Endothelial cell of umbilical vein (primary cell): Measurements from ENCODE around the gene TMEM121. TPM values are rescaled to one million over a fixed set of nuclear protein-coding genes. Genes with fewer than 3 reads are reported as not detected.
"Not testable (repeated sequence)": the region's sequence is repeated elsewhere in the genome, so short reads cannot be mapped to it uniquely, and the experiment has no call there.

Experiments
- BruUV-seq: library from RNA; stranded (reverse); fragments of 400-500 nt; replicated peaks from 2 replicates; lab custom pipeline; 2021; lab: Mats Ljungman, UMichigan
- CTCF ChIA-PET: fragments of 300-600, 350-600 bp; sonication (Branson Sonifier 250); formaldehyde crosslinking; loops from one replicate; lab custom pipeline; 2021; ENCODE audit warnings: antibody characterized with exemption, inconsistent platforms; lab: Charles Lee
- POLR2A ChIA-PET: fragments of 300-600, 350-600 bp; sonication (Branson Sonifier 250); formaldehyde crosslinking; loops from one replicate; lab custom pipeline; 2021; ENCODE audit warnings: antibody characterized with exemption, inconsistent platforms; lab: Charles Lee
- DNase-seq: peaks from one replicate; pipeline ENCODE4 v3.0.0-alpha.2; 2011; ENCODE audit warnings: low read depth, low spot score
- FAIRE-seq: peaks from 2 replicates; lab custom pipeline; 2011; peaks lifted over from hg19 to GRCh38; lab: Jason Lieb, UNC
- H2AFZ ChIP-seq: 2 replicates; pipeline ENCODE4 v1.6.0; 2012; ENCODE audit warnings: low read depth, low read length, control low read depth, inconsistent platforms
- H3K27ac ChIP-seq: 2 replicates; pipeline ENCODE4 v1.5.1; 2011; ENCODE audit warnings: low read depth, mild to moderate bottlenecking, control low read depth, low read length, moderate library complexity; ENCODE audit not compliant: insufficient read depth
- H3K27me3 ChIP-seq, 2 experiments: 2 replicates each; pipeline versions ENCODE4 v1.6.0 to v1.6.1; 2011; ENCODE audit warnings: low read length in 2 of 2, mixed read lengths in 1 of 2; ENCODE audit not compliant: control insufficient read depth in 2 of 2, insufficient read depth in 2 of 2
- H3K36me3 ChIP-seq, 2 experiments: 2 replicates in 1 of 2; 3 replicates in 1 of 2; pipeline ENCODE4 v1.5.1; 2011; ENCODE audit warnings: low read length in 2 of 2, mild to moderate bottlenecking in 1 of 2, moderate library complexity in 1 of 2; ENCODE audit not compliant: control insufficient read depth in 2 of 2, insufficient read depth in 2 of 2; ENCODE audit errors: extremely low read depth in 1 of 2
- H3K4me1 ChIP-seq: 3 replicates; pipeline ENCODE4 v1.5.1; 2011; ENCODE audit warnings: mild to moderate bottlenecking, low read length; ENCODE audit not compliant: control insufficient read depth, insufficient read depth; ENCODE audit errors: extremely low read depth
- H3K4me2 ChIP-seq: 2 replicates; pipeline ENCODE4 v1.6.1; 2011; ENCODE audit warnings: low read length, control low read depth, mixed read lengths; ENCODE audit not compliant: insufficient read depth
- H3K4me3 ChIP-seq, 3 experiments: fragments of 200-600 bp in 1 of 3; sonication (generic), shearing (Covaris generic) in 1 of 3; replicated peaks in 1 of 3; 2 replicates each; pipeline ENCODE4 v1.5.1; 2011 to 2016; ENCODE audit warnings: control low read depth in 3 of 3, low read length in 3 of 3, mild to moderate bottlenecking in 2 of 3, inconsistent platforms in 1 of 3, low read depth in 1 of 3, moderate library complexity in 1 of 3; ENCODE audit not compliant: insufficient read depth in 1 of 3
- H3K79me2 ChIP-seq: 2 replicates; pipeline ENCODE4 v1.6.0; 2012; ENCODE audit warnings: low read length, inconsistent platforms; ENCODE audit not compliant: control insufficient read depth, insufficient read depth
- H3K9ac ChIP-seq: replicated peaks from 2 replicates; pipeline ENCODE3; 2011; ENCODE audit warnings: low read length, control low read depth; ENCODE audit not compliant: insufficient read depth; ENCODE audit errors: extremely low read depth
- H3K9me1 ChIP-seq: replicated peaks from 3 replicates; pipeline ENCODE4 v1.6.0; 2011; ENCODE audit warnings: mild to moderate bottlenecking, low read length; ENCODE audit not compliant: control insufficient read depth, insufficient read depth; ENCODE audit errors: extremely low read depth
- H3K9me3 ChIP-seq: replicated peaks from 2 replicates; pipeline ENCODE4 v1.5.1; 2012; ENCODE audit warnings: low read length, inconsistent platforms; ENCODE audit not compliant: control insufficient read depth, insufficient read depth
- H4K20me1 ChIP-seq: replicated peaks from 2 replicates; pipeline ENCODE3; 2011; ENCODE audit warnings: mild to moderate bottlenecking, low read length; ENCODE audit not compliant: control insufficient read depth, insufficient read depth; ENCODE audit errors: extremely low read depth
- POLR2AphosphoS5 ChIP-seq: IDR thresholded peaks from 2 replicates; pipeline ENCODE4 v1.6.1; 2012; ENCODE audit warnings: low read depth, mild to moderate bottlenecking, control low read depth, low read length, moderate library complexity; ENCODE audit not compliant: insufficient read depth
- dilution Hi-C: fragments of 300-500 bp; cut with MboI; formaldehyde crosslinking; loops from one replicate; pipeline ENCODE4 v1.15.0; 2019; ENCODE audit warnings: low sequenced_read_pairs; ENCODE audit not compliant: extremely low pct_ligation_motif_present
- intact Hi-C: fragments of 100-400 bp; cut with micrococcal nuclease; formaldehyde crosslinking; loops from one replicate; pipeline ENCODE4 v1.10.0; 2022
- polyA plus RNA-seq, 4 experiments: library from polyadenylated mRNA; depleted of rRNA in 3 of 4; stranded (reverse) in 3 of 4; unstranded in 1 of 4; fragments of >200 nt; gene quantifications; 2 replicates each; pipeline versions ENCODE4 v1.2.1 to v1.2.3, GENCODE V29; 2011 to 2012; ENCODE audit warnings: missing spikeins in 1 of 4
- total RNA-seq: library from RNA; stranded (reverse); gene quantifications from 2 replicates; pipeline ENCODE4 v1.2.3, GENCODE V29; 2021

Gene TMEM121
- total and polyA plus RNA-seq, 2 donors (not counting 3 experiments of a cell fraction or from before 2014, with no cell fraction given), result 4.8 to 7.7 TPM

GRCh38 chr14:105563347-105563737 lies 37.0 kb downstream of the TMEM121 start:
- H3K9me3 ChIP-seq, result no peaks in the 10 kb centered on the region
- no peak overlapping the region for H3K9ac ChIP-seq
- dilution Hi-C loops (no loop called here), intact Hi-C loops (no loop called here)
- DNase-seq (no peak), FAIRE-seq (no peak)
- H3K27me3 ChIP-seq, result no peaks in the 10 kb centered on the region
- no peak overlapping the region for H3K27ac ChIP-seq
- no peaks in the 10 kb centered on the region for H3K79me2 ChIP-seq
- H3K9me1 ChIP-seq, result no peaks in the 10 kb centered on the region
- H3K4me3 ChIP-seq, result no peak overlapping the region
- H3K36me3 ChIP-seq, result no peaks in the 10 kb centered on the region
- H3K4me2 ChIP-seq, result no peak overlapping the region
- H3K4me1 ChIP-seq, result no peaks in the 10 kb centered on the region
- ChIA-PET POLR2A (no interaction called here), CTCF (no interaction called here)
- no peak for TF ChIP-seq POLR2AphosphoS5
- BruUV-seq, result no TSS peak
- no peaks in the 10 kb centered on the region for H4K20me1 ChIP-seq
- H2AFZ ChIP-seq, result no peak overlapping the region

DNA sequence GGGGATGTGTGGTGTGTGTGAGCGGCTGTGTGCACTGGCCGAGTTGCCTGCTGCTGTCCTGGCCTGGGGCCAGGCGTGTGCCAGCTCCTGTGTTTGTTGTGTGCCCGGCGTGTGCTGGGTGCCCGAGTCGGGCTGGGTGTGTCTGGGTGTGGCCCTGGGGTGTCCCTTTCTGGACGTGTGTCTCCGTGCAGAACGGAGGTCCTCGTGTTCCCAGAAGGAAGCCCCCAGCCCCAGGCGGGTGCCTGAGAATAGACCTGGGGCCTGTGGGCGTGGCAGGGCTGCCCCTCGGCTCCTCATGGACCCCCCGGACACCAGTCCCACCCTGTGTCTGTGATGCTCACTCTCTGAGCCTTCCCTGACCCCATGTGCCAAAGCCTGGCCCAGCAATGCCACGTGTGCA lies 38.2 kb downstream of the TMEM121 start:
- H3K9me3 ChIP-seq, POLR2A ChIA-PET, H3K36me3 ChIP-seq, dilution Hi-C loops, H3K9ac ChIP-seq, FAIRE-seq, CTCF ChIA-PET, H3K27ac ChIP-seq, H3K9me1 ChIP-seq, H3K4me1 ChIP-seq, H3K27me3 ChIP-seq, H3K79me2 ChIP-seq, H2AFZ ChIP-seq, H4K20me1 ChIP-seq, H3K4me2 ChIP-seq, H3K4me3 ChIP-seq, DNase-seq, intact Hi-C loops, BruUV-seq: not testable (repeated sequence)

DNA sequence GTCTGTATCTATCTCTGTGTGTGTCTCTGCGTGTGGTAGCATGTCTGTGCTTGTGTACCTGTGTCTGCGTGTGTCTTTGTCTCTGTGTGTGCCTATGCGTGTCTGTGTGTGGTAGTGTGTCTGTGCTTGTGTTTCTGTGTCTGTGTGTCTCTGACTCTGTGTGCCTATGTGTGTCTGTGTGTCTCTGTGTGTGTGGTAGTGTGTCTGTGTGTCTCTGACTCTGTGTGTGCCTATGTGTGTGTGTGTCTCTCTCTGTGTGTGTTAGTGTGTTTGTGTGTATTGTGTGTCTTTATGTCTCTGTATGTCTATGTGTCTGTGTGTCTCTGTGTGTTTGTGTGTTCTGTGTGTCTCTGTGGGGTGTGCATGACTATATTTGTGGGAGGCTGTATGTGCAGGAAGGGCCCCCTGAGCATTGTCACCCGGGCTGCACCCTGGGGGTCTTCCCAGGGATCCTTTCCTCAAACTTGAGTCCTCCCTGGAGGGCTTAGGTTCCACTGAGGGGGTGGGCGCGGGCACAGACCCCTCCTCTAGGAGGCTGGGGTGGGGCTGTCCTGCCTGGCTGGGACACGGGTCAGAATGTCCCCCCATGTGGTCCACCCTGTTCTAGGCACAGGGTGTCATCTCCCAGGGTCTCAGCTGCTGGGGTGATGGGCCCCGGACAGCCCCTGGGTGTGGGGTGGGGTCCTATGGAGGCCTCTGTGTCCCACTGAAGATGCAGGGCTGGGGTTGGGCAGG lies 39.0 kb downstream of the TMEM121 start:
- H3K27ac ChIP-seq, H3K4me1 ChIP-seq, CTCF ChIA-PET, dilution Hi-C loops, H3K27me3 ChIP-seq, FAIRE-seq, H3K4me3 ChIP-seq, H3K79me2 ChIP-seq, H2AFZ ChIP-seq, H3K9me1 ChIP-seq, BruUV-seq, POLR2A ChIA-PET, intact Hi-C loops, H3K36me3 ChIP-seq, H3K9me3 ChIP-seq, H4K20me1 ChIP-seq, DNase-seq, H3K4me2 ChIP-seq, H3K9ac ChIP-seq: not testable (repeated sequence)
